ENCODE data around the gene SLX4IP. TPM values are rescaled to one million over a fixed set of nuclear protein-coding genes. Genes with fewer than 3 reads are reported as not detected.
A peak's percentile ranks its signal among the peaks of the same experiment; 100 is the strongest.

The SLX4IP gene
- total RNA-seq, 1 donor, result 4.0 TPM

GRCh38 chr20:10542442-10542841, 107.3 kb downstream of the SLX4IP start:
- peaks cover 29% of the 10 kb centered on the region for H3K4me1 ChIP-seq (ENCODE audit: insufficient read depth, low read length)
- no peak overlapping the region for H3K27ac ChIP-seq (ENCODE audit: low read depth, low read length)
- no peaks in the 10 kb centered on the region for H3K9me3 ChIP-seq (ENCODE audit: low read depth, low read length)
- no peaks in the 10 kb centered on the region for H3K27me3 ChIP-seq (ENCODE audit: insufficient read depth, low read length)
- H3K4me2 ChIP-seq (ENCODE audit: insufficient read depth, low read length), result no peak overlapping the region
- no peak for TF ChIP-seq CTCF (IDR thresholded peaks at IDR 0.05; ENCODE audit: extremely low read depth, low read depth, low read length)
- no peak overlapping the region for H3K4me3 ChIP-seq (ENCODE audit: insufficient read depth, low read length)
- no peak overlapping the region for H2AFZ ChIP-seq (ENCODE audit: low read length)
- no peaks in the 10 kb centered on the region for H4K20me1 ChIP-seq (ENCODE audit: insufficient read depth, low read length)
- DNase-seq (ENCODE audit: insufficient read length, low spot score, missing footprints), result no peak
- H3K79me2 ChIP-seq (ENCODE audit: insufficient read depth, low read length), result no peaks in the 10 kb centered on the region
- H3K36me3 ChIP-seq (ENCODE audit: insufficient read depth, low read length), result no peaks in the 10 kb centered on the region

- H3K4me2 ChIP-seq (ENCODE audit: insufficient read depth, low read length), result no peak overlapping the region
- no peaks in the 10 kb centered on the region for H4K20me1 ChIP-seq (ENCODE audit: insufficient read depth, low read length)
- H3K27me3 ChIP-seq (ENCODE audit: insufficient read depth, low read length), result no peaks in the 10 kb centered on the region
- no peak for TF ChIP-seq CTCF (IDR thresholded peaks at IDR 0.05; ENCODE audit: extremely low read depth, low read depth, low read length)
- no peaks in the 10 kb centered on the region for H3K9me3 ChIP-seq (ENCODE audit: low read depth, low read length)
- DNase-seq (ENCODE audit: insufficient read length, low spot score, missing footprints), result no peak
- H3K27ac ChIP-seq (ENCODE audit: low read depth, low read length), result no peak overlapping the region
- H3K79me2 ChIP-seq (ENCODE audit: insufficient read depth, low read length), result no peaks in the 10 kb centered on the region
- no peaks in the 10 kb centered on the region for H3K36me3 ChIP-seq (ENCODE audit: insufficient read depth, low read length)
- H2AFZ ChIP-seq (ENCODE audit: low read length), result no peak overlapping the region
- H3K4me1 ChIP-seq (ENCODE audit: insufficient read depth, low read length), result peaks cover 24% of the 10 kb centered on the region
- no peak overlapping the region for H3K4me3 ChIP-seq (ENCODE audit: insufficient read depth, low read length)
These were observed 108.4 kb downstream of the SLX4IP start for GRCh38 chr20:10543480-10543879.

- TF ChIP-seq CTCF (IDR thresholded peaks at IDR 0.05; ENCODE audit: extremely low read depth, low read depth, low read length), result no peak
- no peak overlapping the region for H3K4me3 ChIP-seq (ENCODE audit: insufficient read depth, low read length)
- no peaks in the 10 kb centered on the region for H3K9me3 ChIP-seq (ENCODE audit: low read depth, low read length)
- H3K36me3 ChIP-seq (ENCODE audit: insufficient read depth, low read length), result no peaks in the 10 kb centered on the region
- H3K27ac ChIP-seq (ENCODE audit: low read depth, low read length), result no peak overlapping the region
- no peaks in the 10 kb centered on the region for H3K79me2 ChIP-seq (ENCODE audit: insufficient read depth, low read length)
- no peak overlapping the region for H3K4me2 ChIP-seq (ENCODE audit: insufficient read depth, low read length)
- no peak for DNase-seq (ENCODE audit: insufficient read length, low spot score, missing footprints)
- H3K27me3 ChIP-seq (ENCODE audit: insufficient read depth, low read length), result no peaks in the 10 kb centered on the region
- no peaks in the 10 kb centered on the region for H4K20me1 ChIP-seq (ENCODE audit: insufficient read depth, low read length)
- peak overlapping the region; percentile 15 for H2AFZ ChIP-seq (ENCODE audit: low read length)
- peaks cover 4% of the 10 kb centered on the region for H3K4me1 ChIP-seq (ENCODE audit: insufficient read depth, low read length)
These were observed 112.4 kb downstream of the SLX4IP start for GRCh38 chr20:10547276-10548114.

GRCh38 chr20:10549511-10549910, 114.4 kb downstream of the SLX4IP start:
- H3K79me2 ChIP-seq (ENCODE audit: insufficient read depth, low read length), result no peaks in the 10 kb centered on the region
- H3K4me2 ChIP-seq (ENCODE audit: insufficient read depth, low read length), result no peak overlapping the region
- H4K20me1 ChIP-seq (ENCODE audit: insufficient read depth, low read length), result no peaks in the 10 kb centered on the region
- TF ChIP-seq CTCF (IDR thresholded peaks at IDR 0.05; ENCODE audit: extremely low read depth, low read depth, low read length), result no peak
- H3K36me3 ChIP-seq (ENCODE audit: insufficient read depth, low read length), result no peaks in the 10 kb centered on the region
- H3K27ac ChIP-seq (ENCODE audit: low read depth, low read length), result no peak overlapping the region
- no peak overlapping the region for H2AFZ ChIP-seq (ENCODE audit: low read length)
- no peaks in the 10 kb centered on the region for H3K9me3 ChIP-seq (ENCODE audit: low read depth, low read length)
- no peak for DNase-seq (ENCODE audit: insufficient read length, low spot score, missing footprints)
- H3K27me3 ChIP-seq (ENCODE audit: insufficient read depth, low read length), result no peaks in the 10 kb centered on the region
- peaks cover 4% of the 10 kb centered on the region for H3K4me1 ChIP-seq (ENCODE audit: insufficient read depth, low read length)
- H3K4me3 ChIP-seq (ENCODE audit: insufficient read depth, low read length), result no peak overlapping the region
